Neural progenitor cell (in vitro differentiated cells): ENCODE results near the gene ZNF503.

Experiments
- EZH2 ChIP-seq: fragments of 200-600 bp; sonication (generic); IDR thresholded peaks from 2 replicates; pipeline ENCODE4 v1.6.1; 2017; ENCODE audit warnings: antibody characterized with exemption, mild to moderate bottlenecking, moderate library complexity
- EZH2phosphoT487 ChIP-seq: fragments of 200-600 bp; sonication (generic); IDR thresholded peaks from 2 replicates; pipeline ENCODE4 v1.6.1; 2017; ENCODE audit warnings: antibody characterized with exemption
- TF ChIP-seq, protein P1 (sequence below): fragments of 200-600 bp; sonication (generic); IDR thresholded peaks from 2 replicates; pipeline ENCODE4 v1.5.1; 2017; ENCODE audit warnings: antibody characterized with exemption, mild to moderate bottlenecking

- TF ChIP-seq, protein P1, sequence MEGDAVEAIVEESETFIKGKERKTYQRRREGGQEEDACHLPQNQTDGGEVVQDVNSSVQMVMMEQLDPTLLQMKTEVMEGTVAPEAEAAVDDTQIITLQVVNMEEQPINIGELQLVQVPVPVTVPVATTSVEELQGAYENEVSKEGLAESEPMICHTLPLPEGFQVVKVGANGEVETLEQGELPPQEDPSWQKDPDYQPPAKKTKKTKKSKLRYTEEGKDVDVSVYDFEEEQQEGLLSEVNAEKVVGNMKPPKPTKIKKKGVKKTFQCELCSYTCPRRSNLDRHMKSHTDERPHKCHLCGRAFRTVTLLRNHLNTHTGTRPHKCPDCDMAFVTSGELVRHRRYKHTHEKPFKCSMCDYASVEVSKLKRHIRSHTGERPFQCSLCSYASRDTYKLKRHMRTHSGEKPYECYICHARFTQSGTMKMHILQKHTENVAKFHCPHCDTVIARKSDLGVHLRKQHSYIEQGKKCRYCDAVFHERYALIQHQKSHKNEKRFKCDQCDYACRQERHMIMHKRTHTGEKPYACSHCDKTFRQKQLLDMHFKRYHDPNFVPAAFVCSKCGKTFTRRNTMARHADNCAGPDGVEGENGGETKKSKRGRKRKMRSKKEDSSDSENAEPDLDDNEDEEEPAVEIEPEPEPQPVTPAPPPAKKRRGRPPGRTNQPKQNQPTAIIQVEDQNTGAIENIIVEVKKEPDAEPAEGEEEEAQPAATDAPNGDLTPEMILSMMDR: no peak
- TF ChIP-seq EZH2 (no peak), EZH2phosphoT487 (no peak)
Observed at GRCh38 chr10:75438275-75438674, 36.7 kb upstream of the ZNF503 start.
